ENCODE results near the gene STAU1. TPM values are rescaled to one million over a fixed set of nuclear protein-coding genes. Genes with fewer than 3 reads are reported as not detected.
"Not testable (repeated sequence)": the region's sequence is repeated elsewhere in the genome, so short reads cannot be mapped to it uniquely, and the experiment has no call there.

The STAU1 gene
- total and polyA plus RNA-seq, 3 experiments from 2014 or later = 40.5 to 77.6 (median 76.8) TPM

- peaks cover 30% of the 10 kb centered on the region for H3K4me1 ChIP-seq (ENCODE audit: insufficient read depth, low read length)
- Mint-ChIP-seq H3K27ac (peak overlapping the region in 3 of 8 donors; percentile 25 to 34 (median 33)), H3K4me1 (peaks cover 50 to 75% (median 70%) of the 10 kb centered on the region in 3 donors), H3K36me3 (peaks cover 4 to 57% (median 5%) of the 10 kb centered on the region in 3 donors), H3K9me3 (no peaks in the 10 kb centered on the region), H3K4me3 (no peak overlapping the region), H3K27me3 (no peaks in the 10 kb centered on the region)
- H3K36me3 ChIP-seq (ENCODE audit: insufficient read depth, low read length) = peaks cover 13% of the 10 kb centered on the region
- DNase-seq = no peak
- H3K4me3 ChIP-seq (ENCODE audit: low read length) = no peak overlapping the region
- POLR2A ChIA-PET = no interaction called here
- H3K9me3 ChIP-seq (ENCODE audit: low read length) = no peaks in the 10 kb centered on the region
- no peak overlapping the region for H3K27ac ChIP-seq (ENCODE audit: low read depth, low read length)
- CTCF ChIA-PET = no interaction called here
- no peaks in the 10 kb centered on the region for H3K27me3 ChIP-seq (ENCODE audit: insufficient read depth, low read length, poor library complexity, severe bottlenecking)
Observed at GRCh38 chr20:49169547-49169946, 18.6 kb downstream of the STAU1 start.

GRCh38 chr20:49168864-49169263 is 19.3 kb downstream of the STAU1 start:
- H3K27me3 Mint-ChIP-seq; H3K27ac ChIP-seq (ENCODE audit: low read depth, low read length); POLR2A ChIA-PET; H3K9me3 ChIP-seq (ENCODE audit: low read length); H3K27me3 ChIP-seq (ENCODE audit: insufficient read depth, low read length, poor library complexity, severe bottlenecking); H3K4me3 ChIP-seq (ENCODE audit: low read length); DNase-seq; H3K9me3 Mint-ChIP-seq; CTCF ChIA-PET: not testable (repeated sequence)
- Histone ChIP-seq H3K4me1 (ENCODE audit: insufficient read depth, low read length) (peaks cover 30% of the 10 kb centered on the region), H3K36me3 (ENCODE audit: insufficient read depth, low read length) (peaks cover 13% of the 10 kb centered on the region)
- peak overlapping the region in 1 of 7 donors; percentile 32 for H3K4me3 Mint-ChIP-seq
- H3K4me1 Mint-ChIP-seq = peaks cover 49 to 70% (median 68%) of the 10 kb centered on the region in 3 donors
- H3K36me3 Mint-ChIP-seq = peaks cover 4 to 60% (median 5%) of the 10 kb centered on the region in 3 donors
- peak overlapping the region in 3 of 8 donors; percentile 2 to 63 (median 14) for H3K27ac Mint-ChIP-seq

- H3K4me1 Mint-ChIP-seq = peaks cover 46 to 66% (median 62%) of the 10 kb centered on the region in 3 donors
- no peaks in the 10 kb centered on the region for H3K27me3 Mint-ChIP-seq
- H3K9me3 Mint-ChIP-seq = no peaks in the 10 kb centered on the region
Observed at GRCh38 chr20:49167811-49168507, 20.2 kb downstream of the STAU1 start.

GRCh38 chr20:49166534-49167449 is 21.3 kb downstream of the STAU1 start:
- Histone ChIP-seq H3K27me3 (ENCODE audit: insufficient read depth, low read length, poor library complexity, severe bottlenecking) (no peaks in the 10 kb centered on the region), H3K9me3 (ENCODE audit: low read length) (no peaks in the 10 kb centered on the region), H3K36me3 (ENCODE audit: insufficient read depth, low read length) (peaks cover 11% of the 10 kb centered on the region), H3K27ac (ENCODE audit: low read depth, low read length) (no peak overlapping the region), H3K4me3 (ENCODE audit: low read length) (no peak overlapping the region), H3K4me1 (ENCODE audit: insufficient read depth, low read length) (peaks cover 30% of the 10 kb centered on the region)
- peaks cover 4 to 51% (median 8%) of the 10 kb centered on the region in 3 donors for H3K36me3 Mint-ChIP-seq
- peaks cover 46 to 65% (median 60%) of the 10 kb centered on the region in 3 donors for H3K4me1 Mint-ChIP-seq
- H3K4me3 Mint-ChIP-seq = peak overlapping the region in 3 of 7 donors; percentile 11 to 65 (median 42)
- no peaks in the 10 kb centered on the region for H3K9me3 Mint-ChIP-seq
- CTCF ChIA-PET = no interaction called here
- H3K27me3 Mint-ChIP-seq = no peaks in the 10 kb centered on the region
- no peak for DNase-seq
- POLR2A ChIA-PET = interaction anchor here (0.5 to 0.6 kb wide), 2 partner anchors 104 to 639 kb away, joined by 3 read pairs; no protein-coding TSS in a partner anchor
- peak overlapping the region; percentile 44 to 91 (median 62) for H3K27ac Mint-ChIP-seq

More at GRCh38 chr20:49167811-49168507, 20.2 kb downstream of the STAU1 start:
- ChIA-PET POLR2A (interaction anchor here (0.5 to 0.6 kb wide), 2 partner anchors 105 to 640 kb away, joined by 3 read pairs; no protein-coding TSS in a partner anchor), CTCF (no interaction called here)
- H3K27me3 ChIP-seq (ENCODE audit: insufficient read depth, low read length, poor library complexity, severe bottlenecking) = no peaks in the 10 kb centered on the region
- no peak overlapping the region for H3K4me3 ChIP-seq (ENCODE audit: low read length)
- H3K36me3 ChIP-seq (ENCODE audit: insufficient read depth, low read length) = peaks cover 13% of the 10 kb centered on the region
- no peak for DNase-seq
- H3K27ac ChIP-seq (ENCODE audit: low read depth, low read length) = no peak overlapping the region
- peaks cover 4 to 56% (median 5%) of the 10 kb centered on the region in 3 donors for H3K36me3 Mint-ChIP-seq
- H3K9me3 ChIP-seq (ENCODE audit: low read length) = no peaks in the 10 kb centered on the region
- peak overlapping the region in 7 of 8 donors; percentile 12 to 91 (median 83) for H3K27ac Mint-ChIP-seq
- H3K4me1 ChIP-seq (ENCODE audit: insufficient read depth, low read length) = peaks cover 30% of the 10 kb centered on the region
- H3K4me3 Mint-ChIP-seq = peak overlapping the region in 4 of 7 donors; percentile 2 to 63 (median 42)

- peaks cover under 1 to 54% (median 8%) of the 10 kb centered on the region in 3 donors for H3K36me3 Mint-ChIP-seq
- Histone ChIP-seq H3K9me3 (ENCODE audit: low read length) (no peaks in the 10 kb centered on the region), H3K4me3 (ENCODE audit: low read length) (no peak overlapping the region), H3K27me3 (ENCODE audit: insufficient read depth, low read length, poor library complexity, severe bottlenecking) (no peaks in the 10 kb centered on the region), H3K27ac (ENCODE audit: low read depth, low read length) (no peak overlapping the region), H3K4me1 (ENCODE audit: insufficient read depth, low read length) (peaks cover 30% of the 10 kb centered on the region), H3K36me3 (ENCODE audit: insufficient read depth, low read length) (peaks cover 8% of the 10 kb centered on the region)
- H3K27me3 Mint-ChIP-seq = no peaks in the 10 kb centered on the region
- ChIA-PET POLR2A (no interaction called here), CTCF (interaction anchor here (2.0 kb wide), 1 partner anchor 14 kb away, joined by 11 read pairs; no protein-coding TSS in a partner anchor)
- H3K27ac Mint-ChIP-seq = peak overlapping the region in 5 of 8 donors; percentile 4 to 79 (median 29)
- peaks cover 52 to 68% (median 63%) of the 10 kb centered on the region in 3 donors for H3K4me1 Mint-ChIP-seq
- DNase-seq = no peak
- H3K4me3 Mint-ChIP-seq = no peak overlapping the region
- no peaks in the 10 kb centered on the region for H3K9me3 Mint-ChIP-seq
Observed at GRCh38 chr20:49165611-49166010, 22.5 kb downstream of the STAU1 start.

- H3K4me3 Mint-ChIP-seq = no peak overlapping the region
- H3K27ac ChIP-seq (ENCODE audit: low read depth, low read length) = no peak overlapping the region
- peaks cover 30% of the 10 kb centered on the region for H3K4me1 ChIP-seq (ENCODE audit: insufficient read depth, low read length)
- no peaks in the 10 kb centered on the region for H3K27me3 ChIP-seq (ENCODE audit: insufficient read depth, low read length, poor library complexity, severe bottlenecking)
- peaks cover 48 to 69% (median 58%) of the 10 kb centered on the region in 3 donors for H3K4me1 Mint-ChIP-seq
- H3K4me3 ChIP-seq (ENCODE audit: low read length) = no peak overlapping the region
- peaks cover 0 to 62% (median 6%) of the 10 kb centered on the region in 3 donors for H3K36me3 Mint-ChIP-seq
- no peaks in the 10 kb centered on the region for H3K9me3 ChIP-seq (ENCODE audit: low read length)
- DNase-seq = no peak
- no peaks in the 10 kb centered on the region for H3K27me3 Mint-ChIP-seq
- ChIA-PET CTCF (interaction anchor here (1.2 to 2.0 kb wide), 3 partner anchors 16 to 54 kb away, joined by 3 to 11 read pairs (median 3); no protein-coding TSS in a partner anchor), POLR2A (no interaction called here)
- no peak overlapping the region for H3K27ac Mint-ChIP-seq
- H3K9me3 Mint-ChIP-seq = no peaks in the 10 kb centered on the region
- peaks cover 8% of the 10 kb centered on the region for H3K36me3 ChIP-seq (ENCODE audit: insufficient read depth, low read length)
Observed at GRCh38 chr20:49163696-49164095, 24.4 kb downstream of the STAU1 start.

GRCh38 chr20:49161428-49162152 is 26.5 kb downstream of the STAU1 start:
- POLR2A ChIA-PET = no interaction called here
- peak overlapping the region in 7 of 8 donors; percentile 16 to 63 (median 34) for H3K27ac Mint-ChIP-seq

More at GRCh38 chr20:49161428-49162152, 26.5 kb downstream of the STAU1 start:
- Histone ChIP-seq H3K27me3 (ENCODE audit: insufficient read depth, low read length, poor library complexity, severe bottlenecking) (no peaks in the 10 kb centered on the region), H3K36me3 (ENCODE audit: insufficient read depth, low read length) (peaks cover 8% of the 10 kb centered on the region), H3K9me3 (ENCODE audit: low read length) (no peaks in the 10 kb centered on the region), H3K4me3 (ENCODE audit: low read length) (no peak overlapping the region), H3K4me1 (ENCODE audit: insufficient read depth, low read length) (peaks cover 13% of the 10 kb centered on the region), H3K27ac (ENCODE audit: low read depth, low read length) (no peak overlapping the region)
- peaks cover 30 to 50% (median 37%) of the 10 kb centered on the region in 3 donors for H3K4me1 Mint-ChIP-seq
- CTCF ChIA-PET = no interaction called here
- no peak for DNase-seq
- H3K27me3 Mint-ChIP-seq = no peaks in the 10 kb centered on the region
- peaks cover 0 to 67% (median 6%) of the 10 kb centered on the region in 3 donors for H3K36me3 Mint-ChIP-seq
- no peaks in the 10 kb centered on the region for H3K9me3 Mint-ChIP-seq
- peak overlapping the region in 1 of 7 donors; percentile 12 for H3K4me3 Mint-ChIP-seq

All from CD8-positive, alpha-beta memory T cell (primary cell).